NCI-H146 treated with DMSO at 0.1 percent for 48 hours (cell line): ENCODE results near the gene PAXIP1.

Experiments used
- DNase-seq: peaks from one replicate; lab custom pipeline; 2025; ENCODE audit not compliant: unreplicated experiment; lab: John Stamatoyannopoulos, UW

PAXIP1 gene

DNA sequence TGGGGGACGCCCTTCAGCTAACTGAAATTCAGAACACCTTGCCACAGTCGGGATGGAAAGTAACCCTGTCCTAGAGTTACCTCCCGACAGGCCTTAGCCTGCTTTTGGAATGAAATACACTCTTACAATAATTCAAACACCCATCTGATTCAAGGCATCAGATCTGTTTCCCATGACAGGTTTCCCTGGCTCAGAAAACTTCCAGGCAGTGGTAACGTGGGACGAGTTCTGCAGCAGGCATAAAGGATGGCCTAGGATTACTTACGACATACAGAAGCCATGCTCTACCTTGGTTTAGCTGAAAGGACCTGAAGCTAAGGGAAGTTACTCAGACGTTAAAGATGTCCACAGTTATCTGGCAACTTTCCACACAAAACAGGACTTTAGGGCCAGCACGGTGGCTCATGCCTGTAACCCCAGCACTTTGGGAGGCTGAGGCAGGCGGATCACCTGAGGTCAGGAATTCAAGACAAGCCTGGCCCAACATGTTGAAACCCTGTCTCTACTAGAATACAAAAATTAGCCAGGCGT is 5.0 kb downstream of the PAXIP1 start:
- no peak for DNase-seq

DNA sequence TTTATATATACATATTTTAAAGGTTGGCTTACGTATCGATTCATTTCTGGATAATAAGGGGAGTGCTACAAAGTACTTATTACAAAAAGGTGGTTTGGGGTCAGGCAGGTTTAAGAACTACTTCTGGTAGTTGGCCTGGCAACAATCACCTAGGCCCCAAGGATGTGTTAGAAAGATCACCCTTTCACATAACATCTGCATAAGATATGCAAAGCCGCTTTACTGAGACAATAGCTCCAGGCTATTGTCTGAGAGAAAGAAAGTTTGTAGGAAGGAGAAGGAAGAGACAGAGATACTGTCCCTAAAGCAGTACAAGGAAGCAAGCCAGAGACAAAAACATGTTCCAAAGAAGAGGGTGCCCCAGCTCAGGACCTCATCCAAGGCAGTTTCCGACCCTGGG is 6.2 kb downstream of the PAXIP1 start:
- DNase-seq, result no peak

DNA sequence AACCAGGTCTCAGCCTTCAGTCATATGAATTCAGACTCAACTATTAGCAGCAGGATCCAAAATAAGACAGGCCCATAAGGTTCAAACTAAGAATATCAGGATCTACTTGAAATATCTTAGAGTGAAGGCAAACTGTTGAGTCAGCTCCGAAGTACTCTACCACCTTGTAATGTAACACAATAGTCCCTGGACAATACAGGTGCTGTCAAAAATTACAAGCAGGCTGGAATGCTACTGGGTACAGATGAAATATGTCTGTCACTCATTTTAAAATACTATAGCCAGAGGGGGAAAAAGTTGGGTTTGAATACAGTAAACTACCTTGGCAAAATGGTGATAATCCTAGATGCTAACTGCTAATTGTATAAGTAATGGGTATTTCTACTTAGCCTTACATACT is 6.8 kb downstream of the PAXIP1 start:
- DNase-seq, result no peak

DNA sequence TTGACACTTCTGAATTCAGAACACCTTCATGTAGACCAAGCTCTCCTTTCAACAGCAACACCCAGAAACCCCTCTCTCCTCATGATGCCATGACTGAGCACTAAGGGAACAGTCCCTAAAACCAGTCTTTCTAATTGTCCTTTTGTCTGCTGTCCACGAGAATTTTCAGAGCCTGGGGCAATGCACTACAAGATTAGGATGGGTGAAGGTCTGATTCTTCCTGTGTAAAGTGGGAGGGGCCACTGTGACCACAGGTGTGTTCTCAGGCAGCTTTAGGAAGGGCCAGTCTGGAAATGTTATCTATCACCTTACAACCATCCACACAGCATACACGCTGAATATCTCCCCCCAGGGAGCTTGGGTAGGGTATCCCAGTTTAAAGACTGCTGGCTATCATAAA is 7.9 kb downstream of the PAXIP1 start:
- DNase-seq, result no peak

DNA sequence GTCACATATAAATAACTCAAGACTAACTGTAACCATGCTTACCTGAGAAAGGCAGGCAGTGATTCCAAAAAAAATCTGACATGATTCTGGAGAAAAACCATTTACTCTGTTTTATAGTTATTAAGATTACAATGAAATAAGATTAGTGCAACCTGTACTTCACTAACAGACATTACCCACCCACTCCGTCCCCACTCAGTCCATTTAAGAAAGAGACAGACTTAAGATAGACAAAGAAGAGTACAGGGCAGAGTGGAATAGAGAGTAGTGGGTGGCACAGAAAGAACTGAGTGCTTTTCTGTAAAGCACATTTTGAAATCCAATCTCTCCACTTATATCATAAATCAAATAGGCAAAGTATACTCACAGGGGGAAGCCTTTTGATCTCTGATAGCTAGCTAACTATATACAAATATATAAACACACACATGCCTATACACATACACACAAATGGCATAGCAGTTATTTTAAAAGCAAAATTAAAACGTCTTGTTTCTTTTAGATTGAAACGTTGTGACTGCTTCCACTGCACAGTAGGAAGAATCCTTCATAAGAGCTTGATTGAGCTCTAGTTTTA is 11.9 kb downstream of the PAXIP1 start:
- no peak for DNase-seq

DNA sequence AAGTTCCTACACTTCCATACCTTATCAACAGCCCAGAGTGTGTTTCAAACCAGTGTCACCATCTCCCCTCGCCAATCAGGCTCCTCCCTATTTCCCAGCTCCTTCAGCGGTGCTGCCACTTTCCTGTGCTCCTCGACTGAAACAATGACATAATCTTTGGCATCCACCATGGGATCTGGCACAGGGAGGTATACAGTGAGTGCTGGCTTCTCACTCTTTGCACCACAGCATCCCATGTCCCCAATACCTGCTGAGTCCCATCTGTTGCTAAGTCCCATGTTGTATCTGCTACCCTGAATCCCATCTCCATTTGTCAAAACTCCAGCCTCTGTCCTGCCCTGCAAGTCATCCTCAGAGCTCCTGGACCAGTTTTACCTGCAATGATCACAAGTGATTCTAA is 15.4 kb downstream of the PAXIP1 start:
- DNase-seq, result no peak

DNA sequence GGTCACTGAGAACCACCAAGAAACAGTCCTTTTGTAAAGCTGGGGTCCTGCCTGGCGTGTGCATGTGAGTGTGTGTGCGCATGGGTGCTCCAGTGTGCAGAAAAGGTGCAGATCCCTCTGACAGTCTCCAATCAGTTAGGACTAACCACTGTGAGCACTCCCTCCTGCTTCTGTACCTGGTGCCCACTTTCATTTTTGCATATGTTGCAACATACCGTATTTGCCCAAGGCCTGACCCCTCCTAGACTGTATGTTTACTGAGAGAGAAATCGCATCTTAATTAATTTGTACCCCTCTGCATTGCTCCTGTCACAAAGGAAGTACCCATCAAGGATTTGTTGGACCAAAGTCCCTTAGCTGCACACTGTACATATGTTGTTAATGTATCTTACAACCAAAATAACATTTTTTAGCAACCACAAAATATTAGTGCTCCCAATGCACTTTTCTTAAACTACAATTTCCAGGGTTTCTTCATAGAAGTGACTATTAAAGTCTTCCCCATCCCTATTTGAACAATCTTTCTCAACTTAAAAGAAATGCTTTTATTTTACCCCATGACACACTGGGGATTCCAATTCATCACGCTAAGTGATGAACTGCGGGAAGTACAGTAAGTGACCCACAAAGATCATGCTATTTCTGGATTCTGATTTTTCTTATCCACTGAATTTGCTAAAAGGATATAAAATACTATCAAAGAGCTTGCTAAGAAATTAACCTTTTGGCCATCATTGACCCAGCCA is 16.6 kb downstream of the PAXIP1 start:
- no peak for DNase-seq

DNA sequence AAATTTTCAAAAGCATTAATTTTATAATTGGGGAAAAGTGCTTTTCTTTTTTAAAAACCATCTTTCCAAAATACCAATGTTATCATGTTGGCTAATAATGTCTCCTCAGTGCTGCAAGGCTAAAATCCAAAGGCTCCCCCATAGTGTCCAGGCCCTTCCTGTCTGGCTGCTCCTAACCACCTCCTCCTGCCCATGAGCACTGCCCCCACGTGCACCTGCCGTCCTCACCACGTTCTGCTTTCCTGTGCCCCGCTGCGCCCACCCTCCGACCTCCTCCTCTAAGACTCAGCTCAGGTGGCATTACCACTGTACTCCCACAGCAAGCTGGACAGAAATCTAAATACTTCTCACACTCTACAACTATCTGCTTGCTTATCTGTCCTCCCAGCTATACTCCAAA is 17.7 kb downstream of the PAXIP1 start:
- DNase-seq, result no peak

DNA sequence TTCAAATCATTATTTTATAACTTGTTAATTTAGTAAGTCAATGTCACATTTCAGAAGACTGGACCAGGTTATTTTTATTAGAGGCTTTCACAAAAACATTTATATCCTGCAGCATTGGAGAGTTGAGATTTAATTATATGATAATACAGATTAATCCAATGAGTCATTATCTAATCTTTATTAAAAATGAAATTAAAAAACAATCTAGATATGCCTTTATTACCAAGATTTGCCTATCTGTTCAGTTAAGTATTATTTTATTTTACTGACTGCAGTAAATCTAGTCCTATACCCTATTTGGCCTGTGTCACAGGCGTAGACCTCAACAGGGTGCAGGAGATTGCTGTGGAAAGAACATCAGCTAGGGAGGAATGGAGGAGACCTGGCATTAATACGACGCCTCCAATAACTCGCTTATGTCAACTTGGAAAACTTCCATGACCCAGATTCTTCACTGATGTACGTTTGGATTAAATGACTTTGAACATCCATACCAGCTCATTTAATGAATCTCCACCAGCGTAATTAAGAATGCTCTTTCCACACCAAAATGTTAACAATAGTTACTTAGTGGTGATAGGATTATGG is 18.2 kb downstream of the PAXIP1 start:
- DNase-seq, result no peak

DNA sequence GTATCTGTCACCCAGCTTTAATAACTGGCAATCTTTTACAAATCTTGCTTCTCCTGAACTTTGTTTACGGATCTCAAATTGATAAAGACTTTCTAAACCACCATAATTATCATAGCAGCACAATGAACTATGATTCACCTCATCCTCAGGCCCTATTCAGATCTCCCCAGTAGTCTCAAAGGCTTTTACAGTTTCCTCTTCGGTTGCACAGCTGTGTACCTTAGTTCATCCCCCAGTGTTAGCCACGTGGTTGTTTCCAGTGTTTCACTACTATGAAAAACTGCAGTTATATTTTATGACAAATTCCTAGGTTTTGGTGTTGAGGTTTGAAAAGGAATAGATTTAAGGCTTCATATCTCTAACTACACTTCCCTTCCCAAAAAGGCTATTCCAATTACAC is 24.9 kb downstream of the PAXIP1 start:
- no peak for DNase-seq

DNA sequence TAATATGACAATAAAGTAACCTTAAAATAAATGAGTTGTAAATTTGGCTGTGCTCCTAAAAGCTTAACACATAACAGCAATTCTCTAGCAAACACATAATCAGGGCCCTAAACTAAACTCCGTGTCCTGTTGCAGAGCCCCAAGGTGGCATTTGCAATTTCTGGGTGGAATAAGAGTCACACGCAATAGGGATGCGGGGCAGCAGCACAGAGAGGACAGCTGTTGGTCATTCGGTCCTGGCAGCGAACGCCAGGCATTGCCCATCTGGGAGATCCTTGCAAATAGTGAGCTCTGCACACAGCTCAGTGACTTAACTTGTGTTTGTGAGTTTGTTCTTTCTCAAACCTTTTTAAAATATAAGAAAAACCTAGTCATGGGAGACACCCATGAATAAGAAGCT is 25.7 kb downstream of the PAXIP1 start:
- no peak for DNase-seq

DNA sequence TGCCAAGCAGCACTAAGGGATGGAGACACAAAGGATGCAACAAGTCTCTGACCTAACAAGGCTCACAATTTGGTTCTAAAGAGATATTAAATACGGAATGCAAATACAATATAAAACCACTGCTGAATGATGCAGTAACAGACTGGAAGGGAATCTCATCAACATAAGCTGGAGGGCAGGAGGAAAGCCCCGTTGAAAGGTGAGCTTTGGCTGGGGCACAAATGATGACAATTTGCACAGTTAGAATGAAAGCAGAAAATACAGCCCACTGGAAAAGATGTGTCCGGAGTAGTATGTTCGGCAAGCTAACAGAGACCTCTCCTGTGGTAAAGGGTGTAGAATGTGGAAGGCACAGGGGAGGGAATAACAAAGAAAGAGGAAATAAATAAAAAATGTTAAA is 26.1 kb downstream of the PAXIP1 start:
- no peak for DNase-seq

DNA sequence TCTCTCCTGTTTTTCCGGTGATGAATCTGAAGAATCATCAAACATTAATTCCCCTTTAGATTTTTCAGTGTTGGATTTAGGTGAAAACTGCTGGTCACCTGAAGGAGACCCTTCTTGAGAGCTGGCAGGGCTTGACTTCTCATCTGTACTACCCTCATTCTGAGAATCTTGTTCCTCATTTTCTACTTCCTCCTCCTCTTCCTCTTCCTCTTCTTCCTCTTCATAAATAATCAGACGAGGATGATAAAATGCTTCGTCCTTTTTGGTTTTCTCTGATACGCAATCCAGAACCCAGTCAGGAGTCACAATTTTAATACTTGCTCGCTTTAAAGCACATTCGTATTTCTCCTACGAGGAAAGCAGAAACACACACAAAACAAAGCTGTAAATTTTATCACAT is 26.9 kb downstream of the PAXIP1 start:
- no peak for DNase-seq

DNA sequence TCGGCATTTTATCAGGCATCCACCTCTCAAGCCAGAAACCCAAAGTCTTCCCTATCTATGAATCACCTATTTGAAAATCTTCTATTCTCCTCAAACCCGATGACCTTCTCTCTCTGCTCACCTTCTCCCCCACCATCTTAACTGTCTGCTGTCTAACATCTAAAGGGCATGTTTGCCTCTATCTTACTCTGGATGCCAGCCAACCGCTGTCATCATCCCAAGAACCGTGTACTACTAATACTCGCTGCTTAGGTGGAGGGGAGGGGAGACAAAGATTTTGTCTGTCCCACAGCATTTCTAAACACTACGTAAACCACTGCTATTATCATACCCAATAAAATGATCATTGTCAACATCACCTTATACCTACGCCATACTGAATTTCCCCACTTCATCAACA is 29.5 kb downstream of the PAXIP1 start:
- DNase-seq, result no peak

DNA sequence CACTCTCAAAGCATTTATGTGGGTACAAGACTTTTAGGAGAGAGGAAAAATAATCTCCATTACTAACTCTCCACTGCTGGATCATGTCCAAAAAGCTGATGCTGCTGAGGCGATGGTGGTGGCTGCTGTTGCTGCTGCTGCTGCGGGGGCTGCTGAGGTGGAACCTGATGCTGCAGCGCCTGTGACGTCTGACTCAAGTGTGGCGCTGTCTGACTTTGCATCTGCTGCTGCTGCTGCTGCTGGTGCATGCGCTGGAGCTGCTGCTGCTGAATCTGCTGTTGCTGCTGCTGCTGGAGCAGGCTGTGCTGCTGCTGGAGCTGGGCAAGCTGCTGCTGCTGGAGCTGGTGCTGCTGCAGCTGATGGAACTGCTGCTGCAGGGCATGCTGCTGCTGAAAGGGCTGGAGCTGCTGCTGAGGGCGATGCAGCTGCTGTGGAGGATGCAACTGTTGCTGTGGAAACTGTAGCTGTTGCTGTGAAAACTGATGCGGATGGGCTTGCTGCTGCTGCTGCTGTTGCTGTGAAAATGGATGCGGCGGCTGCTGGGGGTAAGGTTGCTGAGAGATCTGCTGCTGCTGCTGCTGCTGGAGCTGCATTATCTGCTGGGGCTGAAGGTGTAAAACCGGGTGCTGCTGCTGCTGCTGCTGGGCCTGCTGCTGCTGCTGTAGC is 34.5 kb downstream of the PAXIP1 start:
- DNase-seq, result no peak

DNA sequence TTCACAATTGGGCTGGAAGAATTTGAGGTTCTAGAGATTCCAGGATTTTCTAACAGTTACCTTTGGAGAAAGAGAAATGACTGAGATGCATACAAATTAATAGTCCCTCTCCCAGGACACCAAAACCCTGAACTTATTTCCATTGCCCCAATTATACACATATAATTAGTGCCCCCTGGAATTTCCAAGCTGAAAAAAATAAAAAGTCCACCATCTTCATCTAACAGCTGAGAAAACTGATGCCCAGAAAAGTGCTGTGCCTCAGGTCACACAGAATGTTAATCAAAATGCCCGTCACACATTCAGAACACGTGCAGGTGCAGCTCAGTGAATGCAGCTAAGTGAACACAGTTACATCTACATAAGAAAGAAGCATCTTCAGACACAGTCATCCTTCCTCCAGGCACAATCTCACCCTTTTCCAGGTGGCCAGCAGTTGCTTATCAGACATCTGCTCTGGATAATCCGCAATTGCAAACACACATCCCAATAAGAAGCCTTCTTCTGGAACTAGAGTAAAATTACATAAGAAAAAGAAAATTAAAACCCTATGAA is 35.4 kb downstream of the PAXIP1 start:
- DNase-seq, result no peak

DNA sequence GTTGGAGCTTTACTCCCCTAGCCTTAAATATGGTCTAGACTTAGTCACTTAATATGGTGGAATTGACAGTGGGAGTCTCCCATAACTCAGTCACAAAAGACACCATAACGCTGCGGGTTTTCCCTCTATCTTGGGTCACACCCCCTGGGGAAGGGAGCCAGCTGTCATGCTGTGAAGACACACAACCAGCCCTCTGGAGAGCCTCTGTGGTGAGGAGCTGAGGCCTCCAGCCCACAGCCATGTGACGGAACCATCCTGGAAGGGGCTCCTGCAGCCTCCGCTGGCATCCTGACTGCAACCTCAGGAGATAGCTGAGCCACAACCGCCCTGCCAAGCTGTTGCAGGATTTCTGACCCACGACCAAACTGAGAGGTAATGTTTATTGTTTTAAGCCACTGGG is 37.9 kb downstream of the PAXIP1 start:
- no peak for DNase-seq

DNA sequence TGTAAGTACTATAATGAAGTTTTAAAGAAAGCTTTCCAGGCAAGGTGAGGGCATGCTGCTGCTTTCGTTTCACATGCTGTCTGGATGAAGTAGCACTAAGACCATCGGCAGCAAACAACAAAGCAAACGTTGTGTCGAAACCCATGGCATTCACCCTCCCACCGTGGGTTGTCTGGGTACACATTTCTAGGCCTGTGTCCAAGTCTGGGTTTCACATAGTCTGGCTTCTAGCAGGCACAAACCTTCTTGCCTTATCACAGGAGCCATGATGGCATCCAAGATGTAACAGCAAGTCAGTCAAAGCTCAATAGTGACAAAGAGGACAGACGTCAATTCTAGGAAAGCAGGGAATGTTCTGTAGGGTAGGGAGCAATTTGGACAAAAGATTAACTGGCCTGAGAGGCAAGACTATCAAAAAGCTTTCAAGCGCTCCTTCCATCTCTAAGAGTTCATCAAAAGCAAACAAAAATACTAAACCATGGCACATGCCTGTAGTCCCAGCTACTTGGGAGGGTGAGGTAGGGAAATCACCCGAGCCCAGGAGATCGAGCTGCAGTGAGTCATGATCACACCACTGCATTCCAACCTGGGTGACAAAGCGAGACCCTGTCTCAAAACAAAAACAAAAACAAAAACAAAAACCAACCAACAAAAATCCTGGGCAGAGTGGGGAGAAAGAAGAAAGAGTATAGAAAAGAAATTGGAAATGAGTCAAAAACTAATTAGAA is 42.7 kb downstream of the PAXIP1 start:
- no peak for DNase-seq

DNA sequence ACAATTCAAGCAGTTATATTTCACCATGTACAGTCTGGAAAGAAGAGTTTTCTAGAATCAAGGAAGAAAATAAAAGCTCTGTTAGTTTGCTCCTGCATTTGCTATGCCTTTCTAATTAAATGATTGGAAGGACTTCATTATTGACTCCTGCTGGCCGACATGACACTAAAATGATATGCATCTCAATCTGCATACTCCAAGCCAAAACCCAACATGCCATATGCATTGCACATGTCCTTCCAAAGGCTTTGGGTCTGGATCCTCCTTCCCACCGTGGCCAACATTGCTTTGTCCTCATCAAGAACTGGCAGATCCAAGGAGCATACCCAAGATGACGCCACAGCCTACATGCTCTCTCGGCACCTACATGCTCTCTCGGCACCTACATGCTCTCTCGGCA is 46.5 kb downstream of the PAXIP1 start:
- no peak for DNase-seq

DNA sequence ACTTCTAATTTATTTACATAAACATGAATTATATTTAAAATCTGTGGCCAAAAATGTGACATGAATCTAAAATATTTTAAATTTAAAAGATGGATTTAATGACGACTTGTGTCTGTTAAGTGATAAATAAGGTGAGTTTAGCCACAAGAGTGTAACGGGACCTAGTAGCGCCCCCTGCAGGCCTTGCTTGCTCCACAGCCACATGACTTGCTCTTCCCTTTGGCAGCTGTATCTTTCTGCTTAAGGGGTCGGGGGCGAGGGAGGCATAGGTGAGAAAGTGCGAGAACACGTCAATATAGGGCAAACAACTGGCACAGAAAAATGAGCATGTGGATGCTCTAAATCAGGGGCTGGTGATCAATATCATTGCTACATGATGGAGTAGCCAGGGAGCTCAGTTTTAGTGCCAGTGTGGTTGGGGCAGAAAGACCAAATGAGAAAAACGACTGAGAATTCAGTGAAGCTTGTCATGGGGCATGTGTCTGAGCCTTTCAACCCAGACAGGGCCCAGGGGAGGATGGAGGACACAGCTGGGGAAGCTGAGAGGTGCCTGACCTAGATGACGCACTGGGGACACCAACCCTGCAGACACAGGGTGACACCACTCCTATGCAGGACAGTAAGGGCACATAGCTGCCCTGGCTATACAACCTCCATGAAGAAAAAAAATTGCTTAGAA is 49.8 kb downstream of the PAXIP1 start:
- no peak for DNase-seq
